Neuronal stem cell (in vitro differentiated cells): Measurements from ENCODE around the gene ANKRD35.

Experiments used
- DNase-seq: peaks from one replicate; pipeline ENCODE4 v3.0.0-alpha.2; 2013; ENCODE audit warnings: low spot score
- H2AFZ ChIP-seq: one replicate; pipeline ENCODE4 v1.6.1; 2013; ENCODE audit warnings: mild to moderate bottlenecking, low read length, inconsistent platforms
- H2AK5ac ChIP-seq: 2 replicates; pipeline ENCODE4 v1.6.1; 2013; ENCODE audit warnings: low read depth, mild to moderate bottlenecking, inconsistent platforms, low read length, moderate library complexity, mixed read lengths
- H2BK120ac ChIP-seq: 2 replicates; pipeline ENCODE4 v1.6.1; 2013; ENCODE audit warnings: low read depth, mild to moderate bottlenecking, inconsistent platforms, low read length, moderate library complexity, mixed read lengths
- H2BK12ac ChIP-seq: one replicate; pipeline ENCODE4 v1.6.1; 2013; ENCODE audit warnings: low read length, inconsistent platforms
- H2BK15ac ChIP-seq: 2 replicates; pipeline ENCODE4 v1.6.1; 2013; ENCODE audit warnings: mild to moderate bottlenecking, low read length, inconsistent platforms, mixed read lengths
- H2BK5ac ChIP-seq: one replicate; pipeline ENCODE4 v1.6.1; 2013; ENCODE audit warnings: inconsistent platforms, mild to moderate bottlenecking, low read length, moderate library complexity
- H3K14ac ChIP-seq: one replicate; pipeline ENCODE4 v1.6.1; 2013; ENCODE audit warnings: low read length, inconsistent platforms
- H3K18ac ChIP-seq: 2 replicates; pipeline ENCODE4 v1.6.1; 2013; ENCODE audit warnings: low read length, inconsistent platforms
- H3K23ac ChIP-seq: 2 replicates; pipeline ENCODE4 v1.6.1; 2013; ENCODE audit warnings: low read depth, mild to moderate bottlenecking, mixed read lengths, low read length, inconsistent platforms; ENCODE audit not compliant: poor library complexity
- H3K27ac ChIP-seq: replicated peaks from 3 replicates; pipeline ENCODE4 v1.5.1; 2013; ENCODE audit warnings: low read length, inconsistent platforms
- H3K27me3 ChIP-seq, 3 experiments: 2 replicates each; pipeline ENCODE4 v1.6.1; 2013; ENCODE audit warnings: low read length in 3 of 3, mild to moderate bottlenecking in 2 of 3, inconsistent platforms in 1 of 3, low read depth in 1 of 3, mixed read lengths in 1 of 3, moderate library complexity in 1 of 3; ENCODE audit not compliant: control insufficient read depth in 3 of 3, insufficient read depth in 3 of 3
- H3K36me3 ChIP-seq, 2 donors: replicated peaks in 1 of 2; 2 replicates each; pipeline ENCODE4 v1.6.1; 2013; ENCODE audit warnings: low read length in 2 of 2; ENCODE audit not compliant: control insufficient read depth in 2 of 2, insufficient read depth in 2 of 2
- H3K4ac ChIP-seq: 2 replicates; pipeline ENCODE4 v1.6.1; 2013; ENCODE audit warnings: inconsistent platforms, mild to moderate bottlenecking, low read length, moderate library complexity
- H3K4me1 ChIP-seq, 2 donors: 1 replicate in 1 of 2; 2 replicates in 1 of 2; pipeline ENCODE4 v1.6.1; 2013; ENCODE audit warnings: low read length in 2 of 2, low read depth in 1 of 2; ENCODE audit not compliant: control insufficient read depth in 2 of 2, insufficient read depth in 1 of 2
- H3K4me2 ChIP-seq: one replicate; pipeline ENCODE4 v1.6.1; 2013; ENCODE audit warnings: mild to moderate bottlenecking, low read length, inconsistent platforms; ENCODE audit not compliant: insufficient read depth, poor library complexity, severe bottlenecking
- H3K4me3 ChIP-seq, 2 donors: 2 replicates each; pipeline ENCODE4 v1.5.1; 2013; ENCODE audit warnings: low read length in 2 of 2, mild to moderate bottlenecking in 2 of 2, inconsistent platforms in 1 of 2, moderate library complexity in 1 of 2
- H3K79me1 ChIP-seq: one replicate; pipeline ENCODE4 v1.6.1; 2013; ENCODE audit warnings: low read depth, mild to moderate bottlenecking, inconsistent platforms, low read length, moderate library complexity
- H3K9ac ChIP-seq: one replicate; pipeline ENCODE4 v1.6.1; 2013; ENCODE audit warnings: mild to moderate bottlenecking, low read depth, low read length, inconsistent platforms; ENCODE audit not compliant: poor library complexity
- H3K9me3 ChIP-seq, 2 donors: replicated peaks in 1 of 2; 2 replicates each; pipeline versions ENCODE3 to v1.6.1; 2013; ENCODE audit warnings: low read length in 2 of 2, mild to moderate bottlenecking in 2 of 2, inconsistent platforms in 1 of 2, low read depth in 1 of 2, mixed read lengths in 1 of 2, moderate library complexity in 1 of 2; ENCODE audit not compliant: control insufficient read depth in 2 of 2, insufficient read depth in 1 of 2
- H4K8ac ChIP-seq: one replicate; pipeline ENCODE4 v1.6.1; 2013; ENCODE audit warnings: low read depth, mild to moderate bottlenecking, inconsistent platforms, low read length, moderate library complexity
- H4K91ac ChIP-seq: one replicate; pipeline ENCODE4 v1.6.1; 2013; ENCODE audit warnings: low read length, low read depth, mild to moderate bottlenecking, inconsistent platforms; ENCODE audit not compliant: poor library complexity
- WGBS, 2 donors: extraction: QIAGEN DNeasy Blood & Tissue Kit; methylation state at CpG; one replicate each; pipeline ENCODE4 v1.1.7; 2013; ENCODE audit warnings: missing lambda C conversion rate in 2 of 2, mixed read lengths in 1 of 2; ENCODE audit not compliant: insufficient read length in 2 of 2, insufficient replicate concordance in 1 of 2; ENCODE audit errors: extremely low coverage in 2 of 2; 5-methylcytosine and 5-hydroxymethylcytosine counted together

Gene ANKRD35

GRCh38 chr1:145889722-145890121 is 4.1 kb upstream of the ANKRD35 start:
- no peak overlapping the region for H3K4me3 ChIP-seq
- WGBS, 2 donors, result no CpG with 5 or more reads among the region's 3 CpGs
- no peak for DNase-seq

DNA sequence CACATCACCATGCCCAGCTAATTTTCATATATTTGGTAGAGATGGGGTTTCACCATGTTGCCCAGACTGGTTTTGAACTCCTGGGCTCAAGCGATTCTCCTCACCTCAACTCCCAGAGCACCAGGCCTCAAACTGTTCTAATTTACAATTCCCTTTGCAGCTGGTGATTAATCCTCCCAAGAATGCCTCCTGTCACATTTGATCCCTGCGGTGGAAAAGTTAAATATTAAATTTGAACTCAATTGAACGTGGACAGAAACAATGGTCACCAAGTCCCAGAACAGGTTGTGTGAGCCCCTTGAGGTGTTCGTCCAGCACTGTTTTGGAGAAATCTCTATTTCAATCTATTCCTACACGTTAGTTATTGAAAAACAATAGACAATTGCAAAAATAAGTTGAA is 2.0 kb upstream of the ANKRD35 start:
- Histone ChIP-seq H2AK5ac (no peak overlapping the region), H3K4me3 (no peak overlapping the region), H4K91ac (no peak overlapping the region), H3K79me1 (no peaks in the 10 kb centered on the region), H4K8ac (no peak overlapping the region), H3K23ac (no peak overlapping the region), H3K4ac (no peak overlapping the region), H3K36me3 (no peaks in the 10 kb centered on the region), H3K14ac (no peak overlapping the region), H2BK12ac (no peak overlapping the region), H2BK5ac (no peak overlapping the region), H3K4me2 (no peak overlapping the region), H3K27ac (no peak overlapping the region), H2AFZ (no peak overlapping the region), H3K27me3 (peaks cover 0 to 35% (median 19%) of the 10 kb centered on the region in 3 experiments), H3K4me1 (peaks cover 5 to 8% of the 10 kb centered on the region in 2 donors), H2BK120ac (no peak overlapping the region), H2BK15ac (no peak overlapping the region), H3K9me3 (no peaks in the 10 kb centered on the region), H3K18ac (no peak overlapping the region), H3K9ac (no peak overlapping the region)
- no peak for DNase-seq
- WGBS, 2 donors, result no CpG with 5 or more reads among the region's 5 CpGs

More at GRCh38 chr1:145889722-145890121, 4.1 kb upstream of the ANKRD35 start:
- H3K18ac ChIP-seq, result no peak overlapping the region
- H3K9me3 ChIP-seq, result no peaks in the 10 kb centered on the region
- H2BK12ac ChIP-seq, result no peak overlapping the region
- no peaks in the 10 kb centered on the region for H3K36me3 ChIP-seq
- H3K4ac ChIP-seq, result no peak overlapping the region
- H2BK15ac ChIP-seq, result no peak overlapping the region
- no peak overlapping the region for H2BK120ac ChIP-seq
- peaks cover 5 to 8% of the 10 kb centered on the region in 2 donors for H3K4me1 ChIP-seq
- no peak overlapping the region for H3K4me2 ChIP-seq
- H4K91ac ChIP-seq, result no peak overlapping the region
- H2AK5ac ChIP-seq, result no peak overlapping the region
- H3K14ac ChIP-seq, result no peak overlapping the region
- no peaks in the 10 kb centered on the region for H3K79me1 ChIP-seq
- no peak overlapping the region for H3K9ac ChIP-seq
- H2BK5ac ChIP-seq, result no peak overlapping the region
- no peak overlapping the region for H2AFZ ChIP-seq
- no peak overlapping the region for H3K27ac ChIP-seq
- peaks cover 0 to 20% (median 11%) of the 10 kb centered on the region in 3 experiments for H3K27me3 ChIP-seq
- no peak overlapping the region for H4K8ac ChIP-seq
- H3K23ac ChIP-seq, result no peak overlapping the region

GRCh38 chr1:145886816-145887215 is 1.1 kb upstream of the ANKRD35 start:
- no peak overlapping the region for H2AFZ ChIP-seq
- H2BK15ac ChIP-seq, result no peak overlapping the region
- DNase-seq, result no peak
- no peaks in the 10 kb centered on the region for H3K36me3 ChIP-seq
- peaks cover 0 to 38% (median 19%) of the 10 kb centered on the region in 3 experiments for H3K27me3 ChIP-seq
- H3K9me3 ChIP-seq, result no peaks in the 10 kb centered on the region
- no peak overlapping the region for H2BK12ac ChIP-seq
- H2BK5ac ChIP-seq, result no peak overlapping the region
- H3K23ac ChIP-seq, result no peak overlapping the region
- WGBS, 2 donors, result no CpG with 5 or more reads among the region's 8 CpGs
- no peak overlapping the region for H3K14ac ChIP-seq
- no peak overlapping the region for H2BK120ac ChIP-seq
- no peak overlapping the region for H3K27ac ChIP-seq
- no peak overlapping the region for H4K91ac ChIP-seq
- H3K9ac ChIP-seq, result no peak overlapping the region
- peaks cover 0 to 4% of the 10 kb centered on the region in 2 donors for H3K4me1 ChIP-seq
- H3K18ac ChIP-seq, result no peak overlapping the region
- H3K4ac ChIP-seq, result no peak overlapping the region
- H3K4me2 ChIP-seq, result no peak overlapping the region
- no peak overlapping the region for H4K8ac ChIP-seq
- no peak overlapping the region for H2AK5ac ChIP-seq
- H3K79me1 ChIP-seq, result no peaks in the 10 kb centered on the region
- no peak overlapping the region for H3K4me3 ChIP-seq

DNA sequence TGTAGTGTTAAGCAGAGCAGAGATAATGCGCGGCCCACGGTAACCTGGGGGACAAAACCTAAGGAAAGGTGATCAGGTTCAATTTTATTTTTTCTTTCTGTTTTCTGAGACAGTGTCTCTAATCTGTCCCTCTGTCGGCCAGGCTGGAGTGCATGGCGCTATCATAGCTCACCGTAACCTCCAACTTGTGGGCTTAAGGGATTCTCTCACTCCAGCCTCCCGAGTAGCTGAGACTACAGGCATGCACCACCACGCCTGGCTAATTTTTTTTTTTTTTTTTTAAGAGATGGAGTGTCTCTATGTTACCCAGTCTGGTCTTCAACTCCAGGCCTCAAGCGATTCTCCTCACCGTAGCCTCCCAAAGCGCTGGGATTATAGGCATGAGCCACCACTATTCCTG is 724 bp upstream of the ANKRD35 start:
- Histone ChIP-seq H3K23ac (no peak overlapping the region), H2BK120ac (no peak overlapping the region), H2BK15ac (no peak overlapping the region), H2BK12ac (no peak overlapping the region), H3K79me1 (no peaks in the 10 kb centered on the region), H3K14ac (no peak overlapping the region), H2AK5ac (no peak overlapping the region), H3K36me3 (no peaks in the 10 kb centered on the region), H3K9me3 (no peaks in the 10 kb centered on the region), H3K9ac (no peak overlapping the region), H3K27ac (no peak overlapping the region), H2BK5ac (no peak overlapping the region), H4K91ac (no peak overlapping the region), H3K27me3 (peaks cover 0 to 41% (median 19%) of the 10 kb centered on the region in 3 experiments), H3K4ac (no peak overlapping the region), H3K18ac (no peak overlapping the region), H3K4me2 (peak overlapping the region; percentile 46), H3K4me3 (peak overlapping the region in 1 of 2 donors; percentile 57), H3K4me1 (peaks cover 0 to 4% of the 10 kb centered on the region in 2 donors), H4K8ac (no peak overlapping the region), H2AFZ (peak overlapping the region; percentile 99)
- DNase-seq, result no peak
- no CpG with 5 or more reads among the region's 11 CpGs for WGBS, 2 donors
